SU-DHL-6 (cell line): ENCODE results near the gene NFIB.

Experiments
- H2AFZ ChIP-seq: fragments of 200-600 bp; sonication (generic); 2 replicates; pipeline ENCODE4 v1.6.1; 2014; ENCODE audit warnings: low read depth, mild to moderate bottlenecking, moderate library complexity, mixed read lengths, antibody characterized with exemption, low read length; ENCODE audit not compliant: severe bottlenecking
- H3F3A ChIP-seq: fragments of 200-600 bp; shearing (Covaris generic); 2 replicates; pipeline ENCODE4 v1.6.0; 2016; ENCODE audit warnings: antibody characterized with exemption, mild to moderate bottlenecking; ENCODE audit not compliant: insufficient read depth
- H3K27ac ChIP-seq: fragments of 200-600 bp; sonication (generic); 2 replicates; pipeline ENCODE4 v1.5.1; 2016; ENCODE audit warnings: low read depth, mild to moderate bottlenecking, low read length, moderate library complexity, mixed read lengths
- H3K27me3 ChIP-seq: fragments of 200-600 bp; sonication (generic), shearing (Covaris generic); 2 replicates; pipeline ENCODE4 v1.6.0; 2014; ENCODE audit warnings: mild to moderate bottlenecking, low read length
- H3K36me3 ChIP-seq: fragments of 200-600 bp; sonication (generic); 2 replicates; pipeline ENCODE4 v1.6.1; 2014; ENCODE audit warnings: mild to moderate bottlenecking, low read length, mixed read lengths
- H3K4me2 ChIP-seq: fragments of 300-600, 200-600 bp; shearing (Covaris generic), sonication (generic); 2 replicates; pipeline ENCODE4 v1.6.0; 2014; ENCODE audit warnings: low read length, low read depth, mild to moderate bottlenecking; ENCODE audit not compliant: poor library complexity, severe bottlenecking
- H3K4me3 ChIP-seq: fragments of 200-600 bp; sonication (generic); 2 replicates; pipeline ENCODE4 v1.5.1; 2014; ENCODE audit warnings: antibody characterized with exemption, low read length, mild to moderate bottlenecking, mixed read lengths; ENCODE audit not compliant: insufficient read depth, poor library complexity, severe bottlenecking
- H3K79me2 ChIP-seq: fragments of 200-600 bp; sonication (generic); 2 replicates; pipeline ENCODE4 v1.6.1; 2014; ENCODE audit warnings: mild to moderate bottlenecking, low read length, moderate library complexity; ENCODE audit not compliant: insufficient read depth
- H3K9ac ChIP-seq: fragments of 200-600 bp; sonication (generic); 2 replicates; pipeline ENCODE4 v1.7.0; 2014; ENCODE audit warnings: mild to moderate bottlenecking, low read length
- H3K9me2 ChIP-seq: fragments of 200-600 bp; sonication (generic); replicated peaks from 2 replicates; pipeline ENCODE4 v1.6.1; 2014; ENCODE audit warnings: low read length; ENCODE audit not compliant: insufficient read depth
- H3K9me3 ChIP-seq: fragments of 200-600 bp; sonication (generic); 2 replicates; pipeline ENCODE4 v1.6.1; 2014; ENCODE audit warnings: low read length, mixed read lengths; ENCODE audit not compliant: insufficient read depth
- H4K20me1 ChIP-seq: fragments of 200-600 bp; sonication (generic); 2 replicates; pipeline ENCODE4 v1.6.1; 2014; ENCODE audit warnings: low read depth, mild to moderate bottlenecking, antibody characterized with exemption, low read length, moderate library complexity, mixed read lengths
- EZH2phosphoT487 ChIP-seq: fragments of 200-600 bp; sonication (generic), shearing (Covaris generic); conservative IDR thresholded peaks from 2 replicates; pipeline ENCODE4 v1.6.1; 2018; ENCODE audit warnings: mild to moderate bottlenecking, antibody characterized with exemption, low read length, moderate library complexity, mixed read lengths
- TF ChIP-seq, protein P1 (sequence below): fragments of 200-600 bp; sonication (generic); IDR thresholded peaks from one replicate; pipeline ENCODE4 v1.5.1; 2017; ENCODE audit warnings: antibody characterized with exemption, mild to moderate bottlenecking, low read length, moderate library complexity; ENCODE audit not compliant: insufficient read depth, poor library complexity, severe bottlenecking

The NFIB gene

DNA sequence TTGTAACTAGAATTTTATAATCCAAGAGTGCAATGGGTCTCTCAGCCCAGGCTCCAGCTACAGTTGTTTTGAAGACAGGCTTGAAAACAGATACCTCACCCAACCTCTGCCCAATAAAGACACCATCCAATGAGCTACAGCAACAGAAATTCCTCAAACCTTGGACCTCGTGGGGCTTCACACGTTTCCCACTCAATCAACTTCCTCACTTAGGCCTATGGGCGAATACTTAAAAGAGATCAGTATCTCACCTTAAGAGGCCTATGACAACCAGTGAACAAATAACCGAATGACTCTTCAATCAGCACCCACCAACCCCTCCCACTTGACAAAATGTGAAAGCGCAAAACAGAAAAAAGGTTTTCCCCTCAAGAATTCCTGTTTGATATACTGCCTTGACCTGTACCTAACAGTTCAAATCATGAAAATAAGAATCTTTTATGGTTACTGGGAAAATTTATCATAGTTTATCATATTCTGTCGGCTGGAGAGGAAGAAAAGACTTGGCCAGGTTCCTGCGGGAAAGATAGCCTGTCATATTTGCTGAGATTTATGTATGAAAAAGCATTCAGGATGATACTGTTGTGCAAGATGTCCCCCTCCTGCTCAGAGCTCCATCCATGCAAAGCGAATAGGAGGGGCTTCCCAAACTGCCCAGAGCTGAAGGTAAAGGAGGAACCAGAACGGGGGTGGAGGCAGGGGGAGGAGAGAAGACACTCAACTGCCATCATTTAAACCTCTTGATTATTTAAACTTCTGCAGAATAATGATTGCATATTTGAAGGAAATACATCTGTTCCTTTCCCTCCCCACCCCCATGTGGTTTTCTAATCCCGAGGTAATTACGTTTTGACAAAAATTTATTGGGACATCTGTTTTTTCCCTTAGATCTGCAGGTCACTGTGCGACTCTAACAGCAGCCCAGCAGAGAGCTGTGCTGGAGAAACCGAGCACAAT is 256.3 kb downstream of the NFIB start:
- Histone ChIP-seq H3K36me3 (no peaks in the 10 kb centered on the region), H2AFZ (no peak overlapping the region), H3K9me2 (no peaks in the 10 kb centered on the region), H3K4me2 (no peak overlapping the region), H3K27ac (no peak overlapping the region), H3F3A (no peaks in the 10 kb centered on the region), H3K27me3 (no peaks in the 10 kb centered on the region), H3K9me3 (no peaks in the 10 kb centered on the region), H3K9ac (no peak overlapping the region), H4K20me1 (no peaks in the 10 kb centered on the region), H3K79me2 (no peaks in the 10 kb centered on the region), H3K4me3 (no peak overlapping the region)
- TF ChIP-seq, protein P1, sequence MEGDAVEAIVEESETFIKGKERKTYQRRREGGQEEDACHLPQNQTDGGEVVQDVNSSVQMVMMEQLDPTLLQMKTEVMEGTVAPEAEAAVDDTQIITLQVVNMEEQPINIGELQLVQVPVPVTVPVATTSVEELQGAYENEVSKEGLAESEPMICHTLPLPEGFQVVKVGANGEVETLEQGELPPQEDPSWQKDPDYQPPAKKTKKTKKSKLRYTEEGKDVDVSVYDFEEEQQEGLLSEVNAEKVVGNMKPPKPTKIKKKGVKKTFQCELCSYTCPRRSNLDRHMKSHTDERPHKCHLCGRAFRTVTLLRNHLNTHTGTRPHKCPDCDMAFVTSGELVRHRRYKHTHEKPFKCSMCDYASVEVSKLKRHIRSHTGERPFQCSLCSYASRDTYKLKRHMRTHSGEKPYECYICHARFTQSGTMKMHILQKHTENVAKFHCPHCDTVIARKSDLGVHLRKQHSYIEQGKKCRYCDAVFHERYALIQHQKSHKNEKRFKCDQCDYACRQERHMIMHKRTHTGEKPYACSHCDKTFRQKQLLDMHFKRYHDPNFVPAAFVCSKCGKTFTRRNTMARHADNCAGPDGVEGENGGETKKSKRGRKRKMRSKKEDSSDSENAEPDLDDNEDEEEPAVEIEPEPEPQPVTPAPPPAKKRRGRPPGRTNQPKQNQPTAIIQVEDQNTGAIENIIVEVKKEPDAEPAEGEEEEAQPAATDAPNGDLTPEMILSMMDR = no peak
- no peak for TF ChIP-seq EZH2phosphoT487

DNA sequence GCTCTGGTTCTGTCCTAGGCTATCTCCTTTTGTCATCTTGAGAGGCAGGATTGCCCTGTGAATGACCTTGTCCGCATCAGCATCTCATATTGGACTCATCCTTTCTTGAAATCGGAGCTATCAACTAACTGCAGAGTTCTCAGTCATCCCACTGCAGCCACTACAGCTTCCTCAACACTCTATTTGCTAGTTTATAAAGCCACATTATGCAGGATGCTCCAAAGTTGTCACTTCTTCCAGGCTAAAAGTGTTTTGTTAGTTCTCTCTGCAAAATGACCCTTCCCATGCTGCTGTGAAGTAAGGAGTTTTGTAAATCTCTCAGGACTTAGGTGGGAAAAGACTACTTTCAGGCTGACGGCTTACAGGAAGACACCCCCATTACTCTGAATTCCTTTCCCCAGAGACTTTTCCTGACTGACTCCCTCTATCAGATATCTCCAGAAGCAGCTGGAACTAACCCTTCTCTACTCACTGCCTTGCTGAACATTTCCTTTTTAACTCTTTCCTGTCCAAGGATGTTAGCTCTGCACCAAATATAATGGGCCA is 257.6 kb downstream of the NFIB start:
- no peak for TF ChIP-seq EZH2phosphoT487
- TF ChIP-seq, protein P1 = no peak
- Histone ChIP-seq H2AFZ (no peak overlapping the region), H3K4me2 (no peak overlapping the region), H4K20me1 (no peaks in the 10 kb centered on the region), H3K27me3 (no peaks in the 10 kb centered on the region), H3F3A (no peaks in the 10 kb centered on the region), H3K9ac (no peak overlapping the region), H3K27ac (no peak overlapping the region), H3K36me3 (no peaks in the 10 kb centered on the region), H3K79me2 (no peaks in the 10 kb centered on the region), H3K9me3 (no peaks in the 10 kb centered on the region), H3K4me3 (no peak overlapping the region), H3K9me2 (no peaks in the 10 kb centered on the region)

GRCh38 chr9:14054096-14054495 is 259.8 kb downstream of the NFIB start:
- no peaks in the 10 kb centered on the region for H3K9me2 ChIP-seq
- H3K4me3 ChIP-seq = no peak overlapping the region
- H3F3A ChIP-seq = no peaks in the 10 kb centered on the region
- H2AFZ ChIP-seq = no peak overlapping the region
- H3K4me2 ChIP-seq = no peak overlapping the region
- no peak for TF ChIP-seq EZH2phosphoT487
- TF ChIP-seq, protein P1 = no peak
- no peak overlapping the region for H3K27ac ChIP-seq
- H3K27me3 ChIP-seq = no peaks in the 10 kb centered on the region
- H3K9me3 ChIP-seq = no peaks in the 10 kb centered on the region
- H4K20me1 ChIP-seq = no peaks in the 10 kb centered on the region
- no peak overlapping the region for H3K9ac ChIP-seq
- H3K79me2 ChIP-seq = no peaks in the 10 kb centered on the region
- H3K36me3 ChIP-seq = no peaks in the 10 kb centered on the region
